H1 (cell line): ENCODE results near the gene GNAI2. TPM values are rescaled to one million over a fixed set of nuclear protein-coding genes. Genes with fewer than 3 reads are reported as not detected.

Experiments
- CTCF ChIA-PET: fragments of 300-600 bp; sonication (Branson Sonifier 250); formaldehyde crosslinking; loops from one replicate; lab custom pipeline; 2021; ENCODE audit not compliant: partially characterized antibody; lab: Charles Lee
- POLR2A ChIA-PET: fragments of 300-600 bp; sonication (Branson Sonifier 250); formaldehyde crosslinking; loops from one replicate; lab custom pipeline; 2021; ENCODE audit warnings: inconsistent platforms; ENCODE audit not compliant: partially characterized antibody; lab: Charles Lee
- DNase-seq, 2 experiments: peaks; one replicate each; pipeline versions ENCODE4 v3.0.0 to v3.0.0-alpha.2; 2010 to 2022; ENCODE audit warnings: low spot score in 2 of 2, low read depth in 1 of 2, mixed read lengths in 1 of 2
- FAIRE-seq: peaks from 2 replicates; lab custom pipeline; 2011; peaks lifted over from hg19 to GRCh38; lab: Jason Lieb, UNC
- H2AFZ ChIP-seq: 2 replicates; pipeline ENCODE4 v1.8.1; 2012; ENCODE audit warnings: low read length, inconsistent platforms
- H2AK5ac ChIP-seq: 2 replicates; pipeline ENCODE4 v1.6.1; 2013; ENCODE audit warnings: low read depth, low read length
- H2BK120ac ChIP-seq: replicated peaks from 2 replicates; pipeline ENCODE3; 2013; ENCODE audit warnings: low read depth, low read length, inconsistent platforms
- H2BK12ac ChIP-seq: 2 replicates; pipeline ENCODE4 v1.6.1; 2013; ENCODE audit warnings: low read depth, low read length
- H2BK15ac ChIP-seq: 2 replicates; pipeline ENCODE4 v1.6.1; 2013; ENCODE audit warnings: low read length
- H2BK20ac ChIP-seq: 2 replicates; pipeline ENCODE4 v1.6.1; 2013; ENCODE audit warnings: low read length
- H2BK5ac ChIP-seq: 2 replicates; pipeline ENCODE4 v1.6.1; 2013; ENCODE audit warnings: low read depth, low read length
- H3K14ac ChIP-seq: 2 replicates; pipeline ENCODE4 v1.6.1; 2013; ENCODE audit warnings: inconsistent platforms; ENCODE audit not compliant: insufficient read length
- H3K18ac ChIP-seq: 2 replicates; pipeline ENCODE4 v1.6.1; 2013; ENCODE audit warnings: low read length; ENCODE audit errors: extremely low read depth
- H3K23ac ChIP-seq: 2 replicates; pipeline ENCODE4 v1.6.1; 2013; ENCODE audit warnings: inconsistent platforms; ENCODE audit not compliant: insufficient read length
- H3K23me2 ChIP-seq: 2 replicates; pipeline ENCODE4 v1.6.1; 2013; ENCODE audit warnings: low read depth, low read length
- H3K27ac ChIP-seq: 2 replicates; pipeline ENCODE4 v1.6.1; 2011; ENCODE audit warnings: low read depth, low read length, inconsistent platforms
- H3K27me3 ChIP-seq, 4 experiments: replicated peaks in 1 of 4; 1 replicate in 1 of 4; 2 replicates in 3 of 4; pipeline versions ENCODE4 v1.6.1 to v1.8.1; 2011 to 2013; ENCODE audit warnings: low read length in 3 of 4, mild to moderate bottlenecking in 3 of 4, inconsistent platforms in 2 of 4, mixed read lengths in 2 of 4, moderate library complexity in 1 of 4; ENCODE audit not compliant: control insufficient read depth in 3 of 4, insufficient read depth in 3 of 4; ENCODE audit errors: extremely low read depth in 1 of 4
- H3K36me3 ChIP-seq, 4 experiments: 2 replicates each; pipeline versions ENCODE4 v1.6.1 to v1.8.1; 2011 to 2013; ENCODE audit warnings: mild to moderate bottlenecking in 4 of 4, low read length in 3 of 4, moderate library complexity in 2 of 4, control low read depth in 1 of 4, inconsistent platforms in 1 of 4; ENCODE audit not compliant: insufficient read depth in 4 of 4, control insufficient read depth in 2 of 4
- H3K4ac ChIP-seq: replicated peaks from 2 replicates; pipeline ENCODE3; 2013; ENCODE audit warnings: low read length, low read depth, mixed read lengths, inconsistent platforms; ENCODE audit not compliant: insufficient read length
- H3K4me1 ChIP-seq, 4 experiments: replicated peaks in 1 of 4; 1 replicate in 1 of 4; 2 replicates in 3 of 4; pipeline versions ENCODE4 v1.6.1 to v1.8.1; 2011 to 2013; ENCODE audit warnings: low read length in 3 of 4, inconsistent platforms in 2 of 4, mixed read lengths in 1 of 4; ENCODE audit not compliant: insufficient read depth in 4 of 4, control insufficient read depth in 3 of 4
- H3K4me2 ChIP-seq, 2 experiments: 2 replicates each; pipeline versions ENCODE4 v1.6.1 to v1.8.1; 2011 to 2013; ENCODE audit warnings: low read depth in 2 of 2, low read length in 2 of 2, control low read depth in 1 of 2, inconsistent platforms in 1 of 2, mild to moderate bottlenecking in 1 of 2; ENCODE audit not compliant: insufficient read depth in 1 of 2
- H3K4me3 ChIP-seq, 4 experiments: fragments of 200-600, 300-600 bp in 1 of 4; sonication (generic), shearing (Covaris generic), sonication (Bioruptor Twin) in 1 of 4; 2 replicates each; pipeline versions ENCODE4 v1.5.1 to v1.8.1; 2011 to 2016; ENCODE audit warnings: low read length in 4 of 4, low read depth in 3 of 4, control low read depth in 2 of 4, inconsistent platforms in 2 of 4, mild to moderate bottlenecking in 2 of 4, mixed read lengths in 1 of 4, moderate library complexity in 1 of 4; ENCODE audit not compliant: insufficient read depth in 2 of 4; ENCODE audit errors: extremely low read depth in 1 of 4
- H3K56ac ChIP-seq: replicated peaks from 2 replicates; pipeline ENCODE3; 2013; ENCODE audit warnings: low read depth, mild to moderate bottlenecking, mixed read lengths, low read length, inconsistent platforms; ENCODE audit not compliant: insufficient read length
- H3K79me1 ChIP-seq: 2 replicates; pipeline ENCODE4 v1.6.1; 2013; ENCODE audit warnings: low read depth, low read length, control low read depth
- H3K79me2 ChIP-seq, 2 experiments: 2 replicates each; pipeline versions ENCODE4 v1.6.1 to v1.8.1; 2012 to 2013; ENCODE audit warnings: low read length in 2 of 2, mild to moderate bottlenecking in 2 of 2, inconsistent platforms in 1 of 2; ENCODE audit not compliant: insufficient read depth in 2 of 2, control insufficient read depth in 1 of 2
- H3K9ac ChIP-seq, 4 experiments: replicated peaks in 1 of 4; 1 replicate in 1 of 4; 2 replicates in 3 of 4; pipeline versions ENCODE4 v1.6.1 to v1.8.1; 2011 to 2013; ENCODE audit warnings: low read depth in 3 of 4, low read length in 3 of 4, control low read depth in 2 of 4, mild to moderate bottlenecking in 2 of 4, moderate library complexity in 2 of 4, inconsistent platforms in 1 of 4; ENCODE audit errors: extremely low read depth in 1 of 4
- H3K9me3 ChIP-seq, 2 experiments: 2 replicates each; pipeline versions ENCODE4 v1.6.1 to v1.8.1; 2012 to 2013; ENCODE audit warnings: mild to moderate bottlenecking in 2 of 2, moderate library complexity in 2 of 2, control low read depth in 1 of 2, inconsistent platforms in 1 of 2, low read depth in 1 of 2, low read length in 1 of 2, mixed read lengths in 1 of 2; ENCODE audit not compliant: insufficient read depth in 2 of 2
- H4K20me1 ChIP-seq, 2 experiments: replicated peaks in 1 of 2; 2 replicates each; pipeline versions ENCODE3 to v1.8.1; 2011 to 2013; ENCODE audit warnings: inconsistent platforms in 2 of 2, low read length in 2 of 2, mild to moderate bottlenecking in 1 of 2; ENCODE audit not compliant: insufficient read depth in 2 of 2, control insufficient read depth in 1 of 2
- H4K5ac ChIP-seq: 2 replicates; pipeline ENCODE4 v1.6.1; 2013; ENCODE audit warnings: low read length, low read depth, mixed read lengths, inconsistent platforms; ENCODE audit not compliant: insufficient read length
- H4K8ac ChIP-seq: 2 replicates; pipeline ENCODE4 v1.8.0; 2013; ENCODE audit warnings: mild to moderate bottlenecking, moderate library complexity, low read length, inconsistent platforms; ENCODE audit not compliant: insufficient read depth; ENCODE audit errors: extremely low read depth
- H4K91ac ChIP-seq: replicated peaks from 2 replicates; pipeline ENCODE3; 2013; ENCODE audit warnings: low read length, mixed read lengths, inconsistent platforms; ENCODE audit not compliant: insufficient read length
- BCL11A ChIP-seq, 2 experiments: IDR thresholded peaks; one replicate each; pipeline ENCODE4 v1.6.1; 2011; ENCODE audit warnings: low read depth in 2 of 2, low read length in 2 of 2, mild to moderate bottlenecking in 2 of 2
- MAFK ChIP-seq: IDR thresholded peaks from 2 replicates; pipeline ENCODE4 v1.6.1; 2012; ENCODE audit warnings: low read depth, mild to moderate bottlenecking, improper control_type of control experiment, low read length
- NRF1 ChIP-seq: IDR thresholded peaks from 2 replicates; pipeline ENCODE4 v1.6.1; 2011; ENCODE audit warnings: mild to moderate bottlenecking, low read depth, low read length, improper control_type of control experiment
- SIRT6 ChIP-seq: IDR thresholded peaks from one replicate; pipeline ENCODE4 v1.7.1; 2012; ENCODE audit warnings: low read length, inconsistent platforms
- SUZ12 ChIP-seq: fragments of 200-600 bp; sonication (generic); IDR thresholded peaks from 2 replicates; pipeline ENCODE4 v1.6.1; 2012; ENCODE audit warnings: mild to moderate bottlenecking, inconsistent platforms, low read length, moderate library complexity, mixed read lengths
- TAF7 ChIP-seq: optimal IDR thresholded peaks from 2 replicates; pipeline ENCODE3; 2011; ENCODE audit warnings: low read depth, mild to moderate bottlenecking, inconsistent platforms, low read length, moderate library complexity, borderline replicate concordance
- USF2 ChIP-seq: IDR thresholded peaks from 2 replicates; pipeline ENCODE4 v1.6.1; 2011; ENCODE audit warnings: low read length, improper control_type of control experiment
- WGBS, 2 experiments: shearing (Covaris generic) in 1 of 2; methylation state at CpG; one replicate each; pipeline versions ENCODE4 v1.1.6 to v1.1.7; 2013 to 2015; ENCODE audit warnings: low lambda C conversion rate in 2 of 2, mixed read lengths in 2 of 2, inconsistent platforms in 1 of 2, low coverage in 1 of 2, missing lambda C conversion rate in 1 of 2; ENCODE audit not compliant: insufficient replicate concordance in 2 of 2, insufficient coverage in 1 of 2, insufficient read length in 1 of 2; ENCODE audit errors: extremely low coverage in 1 of 2, missing lambda C conversion rate in 1 of 2; 5-methylcytosine and 5-hydroxymethylcytosine counted together
- polyA plus RNA-seq, 7 experiments: library from polyadenylated mRNA; depleted of rRNA in 3 of 7; stranded (reverse) in 5 of 7; unstranded in 2 of 7; fragments of >200 nt in 5 of 7; fragments of 200-250 nt in 2 of 7; gene quantifications; 1 replicate in 5 of 7; 2 replicates in 1 of 7; 4 replicates in 1 of 7; pipeline versions ENCODE4 v1.2.1 to v1.2.3, GENCODE V29; 2011 to 2013; ENCODE audit warnings: missing spikeins in 2 of 7, mixed read lengths in 2 of 7
- total RNA-seq: library from RNA; stranded (reverse); fragmentation: NEBNext Ultra II Directional; extraction: Animal tissue kit (Norgen Biotek cat#: 25700); gene quantifications from 2 replicates; pipeline ENCODE4 v1.2.1, GENCODE V29; 2021

Gene GNAI2
- total and polyA plus RNA-seq, 2 of the 8 experiments (the other 6 are each of a cell fraction or from before 2014, with no cell fraction given), result 168 to 539 TPM

- H2BK12ac ChIP-seq, result peak overlapping the region; percentile 92; the same call in 1 of the 2 replicates
- FAIRE-seq, result peak; percentile 77
- ChIA-PET POLR2A (interaction anchor here (0.6 to 4.4 kb wide), 4 partner anchors 9 to 46 kb away, joined by 3 to 35 read pairs (median 5); no protein-coding TSS in a partner anchor), CTCF (interaction anchor here (0.7 to 53.5 kb wide), 10 partner anchors 10 to 89 kb away, joined by 3 to 2149 read pairs (median 27); partner anchors contain the start of genes GNAI2, GNAT1 and SLC38A3)
- H4K20me1 ChIP-seq, result peaks cover 0 to 1% of the 10 kb centered on the region in 2 experiments
- WGBS, 2 experiments, result 32% methylated on average over 60 of the region's 61 CpGs; no CpG with 5 or more reads in 1 of the 2 experiments
- H2AFZ ChIP-seq, result no peak overlapping the region
- no peak overlapping the region for H3K4ac ChIP-seq
- H4K5ac ChIP-seq, result no peak overlapping the region
- no peaks in the 10 kb centered on the region; a peak in 1 of 4 replicates for H3K9me3 ChIP-seq
- H3K4me1 ChIP-seq, result peaks cover 0 to 20% (median 19%) of the 10 kb centered on the region in 4 experiments; a peak in 6 of 7 replicates
- H3K36me3 ChIP-seq, result no peaks in the 10 kb centered on the region
- no peak overlapping the region for H3K23ac ChIP-seq
- H3K56ac ChIP-seq, result no peak overlapping the region
- DNase-seq, result peak in 1 of 2 experiments; percentile 100
- H3K23me2 ChIP-seq, result peaks cover 2% of the 10 kb centered on the region; the same call in 1 of the 2 replicates
- no peaks in the 10 kb centered on the region for H3K79me1 ChIP-seq
- H3K27ac ChIP-seq, result no peak overlapping the region
- H3K79me2 ChIP-seq, result no peaks in the 10 kb centered on the region
- no peak overlapping the region for H3K9ac ChIP-seq
- H2BK20ac ChIP-seq, result peak overlapping the region; percentile 80; the same call in 1 of the 2 replicates
- peak overlapping the region; percentile 92; the same call in 1 of the 2 replicates for H2BK15ac ChIP-seq
- no peak overlapping the region for H2BK120ac ChIP-seq
- H3K14ac ChIP-seq, result no peak overlapping the region
- peak overlapping the region; percentile 94 for H4K91ac ChIP-seq
- H2BK5ac ChIP-seq, result no peak overlapping the region; the same call in 1 of the 2 replicates
- H3K4me2 ChIP-seq, result peak overlapping the region; percentile 2 to 75
- peak overlapping the region; percentile 90 for H3K18ac ChIP-seq
- H4K8ac ChIP-seq, result peak overlapping the region; percentile 86; the same call in 1 of the 2 replicates
- no peak overlapping the region for H2AK5ac ChIP-seq
- peak overlapping the region in 1 of 4 experiments; percentile 46; a peak in 1 of 8 replicates for H3K4me3 ChIP-seq
- peaks cover 27 to 50% (median 42%) of the 10 kb centered on the region in 4 experiments for H3K27me3 ChIP-seq
- no peak for TF ChIP-seq USF2
- TF ChIP-seq NRF1, result no peak
- TF ChIP-seq SIRT6, result no peak
- TF ChIP-seq TAF7, result no peak
- no peak for TF ChIP-seq BCL11A (IDR thresholded peaks at IDR 0.05; ENCODE audit: low read depth in 2 of 2, low read length in 2 of 2)
- TF ChIP-seq MAFK, result no peak
- 0 out of 2 replicates have a peak, but pooled peaks have one; percentile 3 for TF ChIP-seq SUZ12
These were observed 37.1 kb downstream of the GNAI2 start for GRCh38 chr3:50272911-50273688.
